GM12891 (cell line): Measurements from ENCODE around the gene FRMD5.

Experiments used
- PAX5 ChIP-seq: IDR thresholded peaks from 2 replicates; pipeline ENCODE4 v1.6.1; 2011; ENCODE audit warnings: low read length, moderate library complexity, mild to moderate bottlenecking; ENCODE audit not compliant: insufficient read depth, severe bottlenecking
- POLR2A ChIP-seq: IDR thresholded peaks from 2 replicates; pipeline ENCODE4 v1.6.1; 2011; ENCODE audit warnings: low read depth, low read length, control low read depth
- POLR2AphosphoS5 ChIP-seq: IDR thresholded peaks from 2 replicates; pipeline ENCODE4 v1.6.1; 2011; ENCODE audit warnings: low read depth, low read length, control low read depth
- TAF1 ChIP-seq: IDR thresholded peaks from 2 replicates; pipeline ENCODE4 v1.6.1; 2011; ENCODE audit warnings: low read depth, low read length, control low read depth

DNA sequence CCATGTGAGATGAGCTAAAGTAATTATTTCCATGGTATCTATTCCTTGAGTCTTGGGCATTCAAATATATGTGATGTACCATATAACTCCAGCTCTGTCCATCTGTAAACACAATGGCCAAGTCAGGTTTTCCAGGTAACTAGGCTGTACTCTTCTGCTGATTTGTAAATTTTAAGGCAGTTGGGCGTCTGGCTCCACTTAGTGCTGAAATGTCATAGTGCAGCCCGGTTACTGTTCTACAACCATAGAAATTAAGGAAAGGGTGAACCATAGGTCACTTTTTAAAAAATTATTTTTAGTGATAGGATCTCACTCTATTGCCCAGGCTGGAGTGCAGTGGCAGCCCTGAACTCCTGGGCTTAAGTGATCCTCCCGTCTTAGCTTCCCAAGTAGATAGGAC is 48.8 kb upstream of the FRMD5 start:
- TF ChIP-seq POLR2A (no peak), POLR2AphosphoS5 (no peak), TAF1 (no peak), PAX5 (no peak)
